Measurements from ENCODE around the gene TRAF7.
A peak's percentile ranks its signal among the peaks of the same experiment; 100 is the strongest.
"Not testable (repeated sequence)": the region's sequence is repeated elsewhere in the genome, so short reads cannot be mapped to it uniquely, and the experiment has no call there.

TRAF7 gene

GRCh38 chr16:2122934-2123683, 32.5 kb upstream of the TRAF7 start:
- DNase-seq = not testable (repeated sequence)

DNA sequence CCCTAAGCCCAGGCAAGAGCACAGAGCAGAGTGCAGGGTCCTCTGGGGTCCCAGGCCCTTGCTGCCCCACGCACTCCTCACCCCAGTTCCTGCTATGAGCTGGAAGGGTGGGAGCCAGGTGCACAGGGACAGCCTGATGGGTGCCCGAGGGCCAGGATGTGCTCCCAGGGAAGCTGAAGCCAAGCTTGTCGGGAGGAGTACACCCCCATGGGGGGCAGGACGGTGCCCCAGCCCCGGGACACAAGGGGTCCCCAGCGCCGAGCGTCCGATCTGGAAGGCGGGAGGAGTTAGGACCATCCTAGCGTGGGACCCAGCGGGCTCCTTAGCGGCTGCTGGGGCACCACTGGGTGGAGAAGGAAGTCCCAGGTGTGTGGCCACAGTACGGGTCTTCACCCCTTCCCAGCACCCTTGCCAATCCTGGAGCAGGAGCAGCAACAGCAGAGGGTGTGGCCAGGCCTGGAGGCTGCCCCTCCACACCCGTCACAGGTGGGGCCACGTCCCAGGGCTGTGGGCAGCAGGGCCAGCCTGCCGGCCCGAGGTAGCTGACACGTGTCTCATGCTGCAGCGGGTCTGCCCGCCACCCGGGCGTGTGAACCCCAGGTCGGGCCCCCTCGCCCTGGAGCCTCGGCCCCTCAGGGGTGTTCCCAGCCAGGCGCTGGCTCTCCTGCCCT, 31.7 kb upstream of the TRAF7 start:
- DNase-seq = not testable (repeated sequence)

DNA sequence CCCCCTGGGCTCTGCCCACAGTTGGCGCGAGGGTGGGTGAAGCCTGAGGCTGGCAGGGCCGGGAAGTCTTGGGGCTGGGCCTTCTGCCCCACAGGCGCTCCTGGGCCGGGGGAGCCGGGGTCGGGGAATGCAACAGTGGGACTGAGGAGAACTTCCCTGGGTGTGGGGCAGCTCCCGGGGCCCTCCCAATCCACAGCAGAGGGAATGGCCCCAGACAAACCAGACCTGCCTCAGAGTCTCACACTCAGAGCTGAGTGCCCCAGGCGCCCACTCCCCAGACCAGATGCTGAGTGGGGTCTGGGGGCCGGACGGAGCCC, 31.2 kb upstream of the TRAF7 start:
- not testable (repeated sequence) for DNase-seq

GRCh38 chr16:2124694-2125444, 30.7 kb upstream of the TRAF7 start:
- DNase-seq = peak; percentile 35

- DNase-seq = not testable (repeated sequence)
Observed at GRCh38 chr16:2125609-2126008, 30.0 kb upstream of the TRAF7 start.

DNA sequence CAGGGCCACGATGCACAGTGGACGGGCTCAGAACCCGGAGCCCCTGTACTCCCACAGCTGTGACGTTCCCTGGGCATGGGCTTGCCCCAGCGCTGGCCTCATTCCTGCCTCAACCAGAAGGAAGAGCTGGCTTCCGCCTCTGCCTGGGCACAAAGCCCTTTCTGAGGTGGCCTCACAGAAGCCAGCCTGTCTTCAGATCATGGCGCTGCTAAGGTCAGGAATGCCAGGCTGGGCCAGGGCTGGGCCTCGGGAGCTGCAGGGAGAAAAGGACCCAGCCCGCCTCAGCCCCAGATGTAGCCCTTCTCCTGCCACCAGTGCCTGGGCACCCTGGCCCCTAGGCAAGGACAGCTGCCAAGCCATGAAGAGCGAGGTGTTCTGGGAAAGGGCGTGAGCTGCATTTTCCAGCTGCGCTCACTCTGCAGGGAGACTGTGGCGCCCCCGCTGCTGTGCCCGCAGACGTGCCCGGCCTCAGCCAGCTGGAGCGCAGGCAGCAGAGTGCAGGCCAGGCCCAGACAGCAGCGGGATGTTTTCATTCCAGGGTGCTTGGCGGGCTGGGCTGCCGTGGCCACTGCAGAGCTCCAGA, 29.3 kb upstream of the TRAF7 start:
- DNase-seq = not testable (repeated sequence)

DNA sequence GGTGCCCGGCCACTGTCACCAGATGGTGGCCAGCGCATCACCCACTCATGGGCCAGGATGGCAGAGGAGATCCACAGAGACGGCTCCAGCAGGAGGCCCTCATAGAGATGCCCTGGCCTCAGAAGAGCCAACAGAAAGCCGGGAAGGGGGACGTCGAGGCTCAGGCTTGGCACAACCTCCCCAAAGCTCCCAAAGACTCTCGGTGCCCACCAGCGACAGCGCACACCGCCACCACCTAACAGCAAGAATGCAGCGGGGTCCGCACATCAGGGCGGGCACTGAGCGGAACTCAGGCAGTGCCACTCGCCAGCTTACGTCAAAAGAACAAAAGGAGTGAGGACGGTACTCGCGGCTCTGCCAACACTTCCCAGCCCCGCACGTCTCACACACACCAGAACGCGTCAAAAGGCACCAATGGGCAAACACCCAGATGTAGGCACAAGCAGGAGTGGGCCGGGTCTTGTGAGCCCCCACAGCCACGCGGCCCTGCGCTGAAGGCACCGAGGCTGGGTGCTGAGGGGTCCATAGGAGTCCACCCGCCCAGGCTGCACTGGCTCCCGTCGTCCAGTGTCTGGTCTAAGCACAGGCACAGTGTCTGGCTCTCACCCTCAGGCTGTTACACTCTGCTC, 28.5 kb upstream of the TRAF7 start:
- not testable (repeated sequence) for DNase-seq

DNA sequence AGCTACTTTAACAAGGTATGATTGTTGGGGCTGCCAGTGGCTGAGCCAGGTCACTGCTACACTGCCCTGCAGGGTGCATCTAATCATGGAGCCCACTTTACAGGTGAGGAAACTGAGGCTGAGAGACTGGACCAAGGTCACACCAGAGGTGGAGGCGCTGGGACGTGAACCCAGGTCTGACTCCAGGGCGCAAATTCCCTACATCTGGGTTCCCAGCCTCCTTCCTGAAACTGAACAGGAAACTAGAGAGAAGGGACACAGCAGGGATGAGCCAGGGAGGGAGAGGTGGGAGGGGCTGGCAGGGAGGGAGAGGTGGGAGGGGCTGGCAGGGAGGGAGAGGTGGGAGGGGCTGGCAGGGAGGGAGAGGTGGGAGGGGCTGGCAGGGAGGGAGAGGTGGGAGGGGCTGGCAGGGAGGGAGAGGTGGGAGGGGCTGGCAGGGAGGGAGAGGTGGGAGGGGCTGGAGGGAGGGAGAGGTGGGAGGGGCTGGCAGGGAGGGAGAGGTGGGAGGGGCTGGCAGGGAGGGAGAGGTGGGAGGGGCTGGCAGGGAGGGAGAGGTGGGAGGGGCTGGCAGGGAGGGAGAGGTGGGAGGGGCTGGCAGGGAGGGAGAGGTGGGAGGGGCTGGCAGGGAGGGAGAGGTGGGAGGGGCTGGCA, 27.8 kb upstream of the TRAF7 start:
- DNase-seq = not testable (repeated sequence)

DNA sequence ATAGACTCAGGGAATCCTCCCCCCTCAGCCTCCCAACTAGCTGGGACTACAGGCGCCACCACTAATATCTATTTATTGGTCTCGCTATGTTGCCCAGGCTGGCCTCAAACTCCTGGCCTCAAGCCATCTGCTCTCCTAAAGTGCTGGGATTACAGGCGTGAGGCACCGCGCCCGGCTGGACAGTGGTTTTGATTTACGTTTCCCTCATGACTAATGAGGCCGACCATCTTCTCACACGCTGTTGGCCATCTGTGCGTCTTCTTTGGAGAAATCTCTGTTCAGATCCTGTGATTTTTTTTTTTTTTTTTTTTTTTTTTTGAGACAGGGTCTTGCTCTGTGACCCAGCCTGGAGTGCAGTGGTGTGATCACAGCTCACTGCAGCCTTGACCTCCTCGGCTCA, 26.3 kb upstream of the TRAF7 start:
- DNase-seq = not testable (repeated sequence)

- DNase-seq = not testable (repeated sequence)
Observed at GRCh38 chr16:2129890-2130447, 25.6 kb upstream of the TRAF7 start.

DNA sequence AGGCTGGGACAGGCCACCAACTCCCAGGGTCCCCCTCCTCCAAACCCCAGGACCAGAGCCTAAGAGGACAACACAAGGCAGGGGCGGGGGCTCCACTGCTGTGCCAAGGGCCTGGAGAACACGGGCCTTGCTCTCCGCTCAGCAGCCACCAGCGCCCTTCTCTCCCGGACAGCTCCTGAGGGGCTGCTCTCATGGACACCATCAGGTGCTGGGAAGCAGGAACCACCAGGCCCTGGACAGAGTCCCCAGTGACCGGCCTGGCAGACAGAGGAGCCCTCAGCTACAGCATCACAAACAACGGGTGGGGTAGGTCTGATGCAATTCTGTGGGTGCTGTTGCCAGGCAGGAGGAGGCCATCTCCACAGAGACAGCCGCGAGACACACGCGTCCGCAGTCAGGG, 21.8 kb upstream of the TRAF7 start:
- not testable (repeated sequence) for DNase-seq

GRCh38 chr16:2135071-2135470, 20.5 kb upstream of the TRAF7 start:
- not testable (repeated sequence) for DNase-seq

DNA sequence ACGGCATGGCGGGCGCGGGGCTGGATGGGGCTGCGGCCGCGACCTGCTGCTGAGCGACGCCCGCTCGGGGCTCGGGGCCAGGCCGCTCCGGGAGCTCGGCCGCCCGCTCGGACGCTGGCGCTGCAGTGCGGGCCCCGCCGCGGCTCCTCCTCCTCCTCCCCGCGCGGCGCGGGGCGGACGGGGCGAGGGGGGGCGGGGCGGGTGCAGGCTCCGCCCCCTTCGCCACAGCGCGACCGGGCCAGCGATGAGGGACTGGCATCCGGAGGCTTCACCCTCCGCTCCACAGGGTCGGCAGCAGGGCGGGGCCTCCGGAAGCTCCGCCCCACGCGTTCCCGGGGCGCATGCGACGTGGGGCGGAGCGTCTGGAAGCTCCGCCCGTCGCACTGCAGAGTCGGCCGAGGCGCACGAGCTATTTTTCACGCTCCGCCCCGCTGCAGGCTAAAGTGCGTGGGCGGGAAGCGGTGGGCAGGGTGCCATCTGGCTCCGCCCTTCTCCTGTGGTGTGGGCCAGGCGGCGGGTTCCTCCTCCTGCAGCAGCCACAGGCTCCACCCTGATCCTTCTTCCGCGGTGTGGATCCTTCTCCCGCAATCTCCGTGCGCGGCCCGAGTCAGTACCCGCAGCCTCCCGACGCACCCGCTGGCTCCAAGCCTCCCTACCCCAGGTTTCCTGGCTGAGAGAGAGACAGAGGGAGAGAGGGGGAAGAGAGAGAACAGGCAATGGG, 19.7 kb upstream of the TRAF7 start, which contains the start of gene PKD1:
TSS of gene PKD1 (minus strand) at position 129 of the 721 bp plus-strand sequence. CDS start 209 bp downstream, outside the sequence.
- DNase-seq = peak; percentile 54

GRCh38 chr16:2142942-2143877, 12.4 kb upstream of the TRAF7 start:
- DNase-seq = no peak

GRCh38 chr16:2143878-2144485, 11.6 kb upstream of the TRAF7 start:
- no peak for DNase-seq

DNA sequence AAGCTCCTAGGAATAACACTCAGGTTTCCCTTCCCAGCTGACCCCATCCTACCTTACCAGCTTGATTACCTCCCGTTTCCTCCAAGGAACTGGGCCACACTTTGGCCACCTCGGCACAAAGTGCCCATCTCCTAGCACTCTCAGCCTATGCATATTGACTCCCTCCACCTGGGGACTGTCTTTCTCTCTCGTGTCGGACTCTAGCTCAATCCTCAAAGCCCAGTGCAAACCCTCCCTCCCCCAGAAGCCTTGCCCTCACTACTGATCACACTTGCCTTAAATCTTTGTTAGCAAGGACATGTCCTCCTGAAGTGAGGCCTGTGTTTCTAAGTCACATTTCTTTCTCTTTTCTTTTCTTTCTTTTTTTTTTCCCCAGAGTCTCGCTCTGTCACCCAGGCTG, 9.7 kb upstream of the TRAF7 start:
- no peak for DNase-seq

GRCh38 chr16:2147378-2147777, 8.2 kb upstream of the TRAF7 start:
- DNase-seq = no peak

GRCh38 chr16:2147981-2148671, 7.5 kb upstream of the TRAF7 start, which contains the start of gene RAB26:
Gene RAB26, plus strand, starts transcription at chr16:2148625. Its CDS starts 159 bp downstream, at chr16:2148784.
- peak; percentile 76 for DNase-seq
